ENCODE measurements around the gene WDR90.

WDR90 gene

GRCh38 chr16:710500-711075, 61.4 kb downstream of the WDR90 start:
- no peak for DNase-seq

- no peak for DNase-seq
Observed at GRCh38 chr16:711084-711483, 61.9 kb downstream of the WDR90 start.

GRCh38 chr16:711548-712320, 62.6 kb downstream of the WDR90 start:
- DNase-seq: peak; percentile 82

- peak; percentile 37 for DNase-seq
Observed at GRCh38 chr16:712740-713250, 63.6 kb downstream of the WDR90 start.

GRCh38 chr16:714079-714478, 64.9 kb downstream of the WDR90 start:
- DNase-seq: no peak

GRCh38 chr16:714558-715476, 65.7 kb downstream of the WDR90 start, which contains the start of gene METRN:
Gene METRN (plus strand): TSS chr16:715118. CDS start chr16:715290, 172 bp downstream.
- DNase-seq: peak; percentile 88

GRCh38 chr16:715477-716199, 66.5 kb downstream of the WDR90 start:
- DNase-seq: no peak

- no peak for DNase-seq
Observed at GRCh38 chr16:716200-716568, 67.0 kb downstream of the WDR90 start.

GRCh38 chr16:716768-717325, 67.7 kb downstream of the WDR90 start:
- DNase-seq: no peak

Measured in T-helper 9 cell (primary cell).